BE2C (cell line): ENCODE data around the gene RNF11.
A peak's percentile ranks its signal among the peaks of the same experiment; 100 is the strongest.

Source experiments
- DNase-seq: peaks from one replicate; pipeline ENCODE4 v3.0.0-alpha.2; 2020
- H3K27me3 ChIP-seq: fragments of 250-450 bp; sonication (Bioruptor Pico); 2 replicates; pipeline ENCODE4 v1.5.1; 2020; ENCODE audit warnings: mild to moderate bottlenecking
- H3K36me3 ChIP-seq: fragments of 250-450 bp; sonication (Bioruptor Pico); 2 replicates; pipeline ENCODE4 v1.5.1; 2020; ENCODE audit warnings: mild to moderate bottlenecking
- H3K4me1 ChIP-seq: fragments of 250-450 bp; sonication (Bioruptor Pico); 2 replicates; pipeline ENCODE4 v1.5.1; 2020
- H3K4me3 ChIP-seq: 2 replicates; pipeline ENCODE4 v1.5.1; 2011; ENCODE audit warnings: low read depth, low read length
- H3K9me3 ChIP-seq: fragments of 250-450 bp; sonication (Bioruptor Pico); 2 replicates; pipeline ENCODE4 v1.5.1; 2020
- TF ChIP-seq, protein P1 (sequence below): IDR thresholded peaks from 2 replicates; pipeline ENCODE4 v1.5.1; 2012; ENCODE audit warnings: mild to moderate bottlenecking, low read depth, low read length

Gene RNF11

DNA sequence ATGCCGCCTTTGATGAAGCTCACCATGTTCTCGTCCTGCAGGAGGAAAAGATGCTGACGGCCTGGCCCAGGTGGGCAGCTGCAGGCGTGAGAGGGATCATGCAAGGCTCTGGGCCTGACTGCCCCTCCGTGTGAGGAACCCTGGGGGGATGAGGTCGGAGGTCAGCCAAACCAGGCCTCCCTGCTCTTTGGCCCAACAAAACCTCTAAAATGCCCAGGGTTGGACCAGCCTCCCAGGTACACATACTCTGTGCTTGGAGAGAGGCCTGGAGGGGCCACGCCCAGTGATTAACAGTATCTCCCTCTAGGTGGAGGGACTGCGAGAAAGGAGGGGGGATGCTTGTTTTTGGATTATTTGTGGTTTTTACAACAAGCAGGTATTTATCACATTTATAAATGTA lies 73.2 kb downstream of the RNF11 start:
- no peak for DNase-seq
- no peaks in the 10 kb centered on the region for H3K36me3 ChIP-seq
- no peaks in the 10 kb centered on the region for H3K9me3 ChIP-seq
- no peaks in the 10 kb centered on the region for H3K27me3 ChIP-seq
- TF ChIP-seq, protein P1, sequence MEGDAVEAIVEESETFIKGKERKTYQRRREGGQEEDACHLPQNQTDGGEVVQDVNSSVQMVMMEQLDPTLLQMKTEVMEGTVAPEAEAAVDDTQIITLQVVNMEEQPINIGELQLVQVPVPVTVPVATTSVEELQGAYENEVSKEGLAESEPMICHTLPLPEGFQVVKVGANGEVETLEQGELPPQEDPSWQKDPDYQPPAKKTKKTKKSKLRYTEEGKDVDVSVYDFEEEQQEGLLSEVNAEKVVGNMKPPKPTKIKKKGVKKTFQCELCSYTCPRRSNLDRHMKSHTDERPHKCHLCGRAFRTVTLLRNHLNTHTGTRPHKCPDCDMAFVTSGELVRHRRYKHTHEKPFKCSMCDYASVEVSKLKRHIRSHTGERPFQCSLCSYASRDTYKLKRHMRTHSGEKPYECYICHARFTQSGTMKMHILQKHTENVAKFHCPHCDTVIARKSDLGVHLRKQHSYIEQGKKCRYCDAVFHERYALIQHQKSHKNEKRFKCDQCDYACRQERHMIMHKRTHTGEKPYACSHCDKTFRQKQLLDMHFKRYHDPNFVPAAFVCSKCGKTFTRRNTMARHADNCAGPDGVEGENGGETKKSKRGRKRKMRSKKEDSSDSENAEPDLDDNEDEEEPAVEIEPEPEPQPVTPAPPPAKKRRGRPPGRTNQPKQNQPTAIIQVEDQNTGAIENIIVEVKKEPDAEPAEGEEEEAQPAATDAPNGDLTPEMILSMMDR, result no peak
- no peaks in the 10 kb centered on the region for H3K4me1 ChIP-seq
- no peak overlapping the region for H3K4me3 ChIP-seq

DNA sequence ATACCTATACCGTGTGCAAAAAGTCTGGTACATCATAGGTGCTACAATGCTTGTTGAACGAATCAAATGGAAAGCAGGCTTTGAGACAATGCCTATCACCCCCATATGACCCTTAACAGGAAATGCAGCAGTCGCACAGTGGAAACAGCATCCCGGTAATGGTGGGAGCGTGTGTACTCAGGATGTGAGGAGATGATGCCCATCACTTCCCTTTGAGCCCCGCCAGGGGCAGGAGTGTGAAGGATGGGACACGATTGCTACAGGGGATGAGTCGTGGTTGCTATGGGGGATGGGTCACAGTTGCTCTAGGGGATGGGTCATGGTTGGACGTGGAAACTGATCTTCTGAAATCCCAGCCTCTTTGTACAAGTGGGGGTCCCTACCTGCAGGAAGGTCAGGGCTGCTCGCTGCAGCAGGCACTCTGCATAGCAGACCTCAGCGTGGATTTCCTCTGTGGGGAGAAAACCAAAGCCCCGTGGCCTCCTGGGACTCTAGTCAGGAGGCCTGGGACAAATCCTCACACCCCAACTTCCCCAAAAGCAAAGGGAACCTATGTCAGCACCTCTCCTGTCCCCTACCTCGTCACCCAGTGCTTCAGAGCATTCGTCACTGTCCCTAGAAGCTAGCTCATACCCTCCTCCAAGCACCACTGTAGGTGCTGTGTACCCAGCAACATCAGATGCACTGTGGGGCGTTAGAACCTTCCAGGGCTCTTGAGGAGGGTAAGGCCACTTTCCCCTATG lies 75.0 kb downstream of the RNF11 start:
- no peak for DNase-seq
- Histone ChIP-seq H3K4me3 (no peak overlapping the region), H3K27me3 (no peaks in the 10 kb centered on the region), H3K4me1 (no peaks in the 10 kb centered on the region), H3K9me3 (no peaks in the 10 kb centered on the region), H3K36me3 (no peaks in the 10 kb centered on the region)
- TF ChIP-seq, protein P1, result no peak

DNA sequence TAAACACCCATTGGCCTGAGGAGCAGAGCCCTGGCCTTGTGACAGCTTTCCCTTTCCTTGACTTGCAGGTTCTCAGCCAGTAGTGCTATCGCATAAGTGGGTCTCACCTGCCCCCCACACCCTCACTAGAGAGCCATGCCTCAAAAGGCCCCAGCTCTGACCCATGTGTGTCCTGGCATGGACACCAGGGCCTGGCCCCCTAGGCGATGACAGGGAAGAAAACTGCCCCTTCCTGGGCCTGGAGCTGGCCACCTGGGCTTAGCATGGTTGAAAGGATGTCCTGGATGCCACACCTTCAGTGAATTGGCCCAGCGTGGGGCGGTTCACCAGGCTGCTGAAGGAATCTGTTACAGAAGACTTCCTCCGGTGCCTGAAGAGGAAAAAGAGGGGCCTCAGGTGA lies 75.8 kb downstream of the RNF11 start:
- Histone ChIP-seq H3K4me1 (no peaks in the 10 kb centered on the region), H3K9me3 (no peaks in the 10 kb centered on the region), H3K4me3 (no peak overlapping the region), H3K27me3 (no peaks in the 10 kb centered on the region), H3K36me3 (no peaks in the 10 kb centered on the region)
- TF ChIP-seq, protein P1, result no peak
- no peak for DNase-seq

DNA sequence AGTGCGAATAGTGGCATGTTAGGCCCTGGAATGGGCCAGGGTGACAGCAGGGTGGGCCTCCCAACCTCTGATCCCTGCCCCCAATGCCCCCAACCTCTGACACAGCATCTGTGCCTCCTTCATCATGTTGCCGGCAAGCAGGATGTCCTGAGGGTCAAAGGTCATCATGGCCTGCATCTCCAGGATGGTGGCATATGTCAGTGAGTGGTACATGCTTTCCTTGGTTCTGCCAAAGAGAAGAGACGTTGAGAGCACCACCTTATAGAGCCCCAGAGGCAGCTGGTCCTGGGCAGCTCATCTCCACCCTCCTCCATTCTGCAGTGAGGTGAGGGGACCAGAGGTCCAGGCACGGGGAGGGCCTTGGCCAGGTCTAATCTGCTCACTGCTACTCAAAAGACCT lies 76.6 kb downstream of the RNF11 start:
- DNase-seq, result no peak
- Histone ChIP-seq H3K4me3 (no peak overlapping the region), H3K9me3 (no peaks in the 10 kb centered on the region), H3K27me3 (no peaks in the 10 kb centered on the region), H3K4me1 (no peaks in the 10 kb centered on the region), H3K36me3 (no peaks in the 10 kb centered on the region)
- TF ChIP-seq, protein P1, result no peak

DNA sequence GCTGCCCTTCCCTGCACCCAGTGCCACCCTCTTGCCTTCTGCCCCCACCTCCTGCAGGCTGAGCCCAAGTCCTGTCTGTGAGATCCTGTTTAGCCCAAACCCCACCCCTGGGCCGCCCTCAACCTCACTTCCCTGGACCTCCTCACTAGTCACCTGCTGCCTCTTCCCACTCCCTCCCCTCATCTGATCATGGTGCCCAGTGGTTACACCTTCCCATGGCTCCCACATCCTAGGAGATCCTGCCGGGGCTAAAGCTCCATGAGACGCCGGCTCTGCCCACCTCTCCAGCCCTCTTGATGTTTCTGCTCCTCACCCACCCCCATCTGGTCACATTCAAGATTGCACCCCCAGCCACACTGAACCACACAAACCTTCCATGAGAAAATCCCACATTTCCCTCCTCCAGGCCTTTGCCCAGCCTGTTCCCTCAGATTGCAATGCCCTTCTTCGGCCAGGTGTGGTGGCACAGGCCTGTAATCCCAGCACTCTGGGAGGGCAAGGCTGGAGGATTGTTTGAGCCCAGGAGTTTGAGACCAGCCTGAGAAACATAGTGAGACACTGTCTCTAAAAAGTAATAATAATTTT lies 77.3 kb downstream of the RNF11 start:
- TF ChIP-seq, protein P1, result peak; percentile 13; the same call in 1 of the 2 replicates
- no peak for DNase-seq
- Histone ChIP-seq H3K27me3 (no peaks in the 10 kb centered on the region), H3K9me3 (no peaks in the 10 kb centered on the region), H3K4me3 (no peak overlapping the region), H3K4me1 (no peaks in the 10 kb centered on the region), H3K36me3 (no peaks in the 10 kb centered on the region)

DNA sequence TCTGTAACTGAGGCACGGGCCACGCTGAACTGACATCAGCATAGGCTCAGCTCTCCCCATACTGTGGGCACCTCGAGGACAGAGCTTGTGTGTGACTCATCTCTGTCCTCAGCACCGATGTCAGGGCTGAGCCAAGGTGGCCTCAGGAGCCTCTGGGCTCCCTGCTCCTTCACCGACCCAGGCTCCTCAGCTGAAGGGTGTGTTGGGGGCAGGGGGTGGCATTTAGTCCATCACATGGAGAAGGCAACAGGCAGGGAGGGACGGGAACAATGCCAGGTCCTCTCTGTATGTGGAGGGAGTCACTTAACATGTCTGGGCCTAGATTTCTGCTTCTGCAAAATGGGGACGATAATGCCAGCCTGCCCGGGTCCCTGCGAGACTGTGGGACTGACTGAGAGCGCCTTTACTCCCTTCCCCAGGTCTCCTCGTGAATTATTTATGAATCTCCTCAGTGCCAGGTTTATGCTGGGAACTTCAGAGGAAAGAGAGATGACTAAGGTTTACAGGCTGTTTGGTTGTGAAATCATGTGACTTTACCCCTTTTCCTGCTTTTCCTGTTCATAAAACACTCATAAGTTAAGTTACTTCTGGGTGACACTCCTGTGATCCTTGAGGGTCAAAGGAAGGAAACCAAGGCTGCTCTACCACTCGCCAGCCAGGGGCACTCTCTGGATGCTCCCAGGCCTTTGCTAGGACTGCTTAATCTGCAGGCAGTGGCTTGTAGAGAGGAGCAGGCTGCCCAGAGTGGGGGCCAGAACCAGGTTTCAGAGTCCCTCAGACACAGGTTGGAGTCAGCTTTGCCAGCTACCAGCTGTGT lies 78.1 kb downstream of the RNF11 start:
- no peaks in the 10 kb centered on the region for H3K27me3 ChIP-seq
- no peaks in the 10 kb centered on the region for H3K36me3 ChIP-seq
- no peaks in the 10 kb centered on the region for H3K9me3 ChIP-seq
- no peak overlapping the region for H3K4me3 ChIP-seq
- H3K4me1 ChIP-seq, result no peaks in the 10 kb centered on the region
- TF ChIP-seq, protein P1, result no peak
- DNase-seq, result no peak
